ENCODE measurements around the gene TPCN1. TPM values are rescaled to one million over a fixed set of nuclear protein-coding genes. Genes with fewer than 3 reads are reported as not detected.

Gene TPCN1
- total and polyA plus RNA-seq, 2 experiments from 2014 or later = 16.9 to 32.1 TPM

GRCh38 chr12:113196990-113197389 lies 24.3 kb upstream of the TPCN1 start:
- no peak overlapping the region for H3K27ac ChIP-seq
- no peaks in the 10 kb centered on the region for H3K9me3 ChIP-seq (ENCODE audit: low read depth)
- no peak overlapping the region for H2AFZ ChIP-seq
- no peaks in the 10 kb centered on the region for H3K9me2 ChIP-seq (replicated peaks; ENCODE audit: insufficient read depth)
- no peaks in the 10 kb centered on the region for H3K4me1 ChIP-seq (ENCODE audit: insufficient read depth)
- TF ChIP-seq EZH2phosphoT487 (IDR thresholded peaks at IDR 0.05; ENCODE audit: low read depth, severe bottlenecking, unreplicated experiment) (no peak), EZH2 (IDR thresholded peaks at IDR 0.05; ENCODE audit: borderline replicate concordance) (no peak), CTCF (IDR thresholded peaks at IDR 0.05; ENCODE audit: poor library complexity) (peak; percentile 64)
- 20% methylated on average over 4 of the region's 4 CpGs for WGBS (ENCODE audit: low lambda C conversion rate, missing lambda C conversion rate)
- H4K20me1 ChIP-seq (ENCODE audit: insufficient read depth, poor library complexity, severe bottlenecking) = no peaks in the 10 kb centered on the region
- DNase-seq (ENCODE audit: low spot score) = peak; percentile 84
- no peaks in the 10 kb centered on the region for H3K79me2 ChIP-seq
- no peak overlapping the region for H3K4me2 ChIP-seq
- H3K36me3 ChIP-seq (replicated peaks; ENCODE audit: insufficient read depth, low read depth) = no peaks in the 10 kb centered on the region
- H3K27me3 ChIP-seq = no peaks in the 10 kb centered on the region
- H3K4me3 ChIP-seq = no peak overlapping the region

GRCh38 chr12:113197518-113198077 lies 23.7 kb upstream of the TPCN1 start:
- Histone ChIP-seq H2AFZ (no peak overlapping the region), H3K4me2 (no peak overlapping the region), H3K4me1 (ENCODE audit: insufficient read depth) (no peaks in the 10 kb centered on the region), H3K27me3 (no peaks in the 10 kb centered on the region), H3K9me2 (replicated peaks; ENCODE audit: insufficient read depth) (no peaks in the 10 kb centered on the region), H3K79me2 (no peaks in the 10 kb centered on the region), H3K36me3 (replicated peaks; ENCODE audit: insufficient read depth, low read depth) (no peaks in the 10 kb centered on the region), H3K9me3 (ENCODE audit: low read depth) (no peaks in the 10 kb centered on the region), H4K20me1 (ENCODE audit: insufficient read depth, poor library complexity, severe bottlenecking) (no peaks in the 10 kb centered on the region), H3K4me3 (no peak overlapping the region), H3K27ac (no peak overlapping the region)
- no peak for TF ChIP-seq EZH2 (IDR thresholded peaks at IDR 0.05; ENCODE audit: borderline replicate concordance)
- TF ChIP-seq EZH2phosphoT487 (IDR thresholded peaks at IDR 0.05; ENCODE audit: low read depth, severe bottlenecking, unreplicated experiment) = no peak
- TF ChIP-seq CTCF (IDR thresholded peaks at IDR 0.05; ENCODE audit: poor library complexity) = no peak
- 97% methylated on average over 8 of the region's 8 CpGs for WGBS (ENCODE audit: low lambda C conversion rate, missing lambda C conversion rate)
- no peak for DNase-seq (ENCODE audit: low spot score)

- Histone ChIP-seq H3K27me3 (no peaks in the 10 kb centered on the region), H3K79me2 (no peaks in the 10 kb centered on the region), H3K36me3 (replicated peaks; ENCODE audit: insufficient read depth, low read depth) (no peaks in the 10 kb centered on the region), H4K20me1 (ENCODE audit: insufficient read depth, poor library complexity, severe bottlenecking) (no peaks in the 10 kb centered on the region), H3K27ac (no peak overlapping the region), H2AFZ (no peak overlapping the region), H3K4me2 (no peak overlapping the region), H3K9me2 (replicated peaks; ENCODE audit: insufficient read depth) (no peaks in the 10 kb centered on the region), H3K4me3 (no peak overlapping the region), H3K4me1 (ENCODE audit: insufficient read depth) (no peaks in the 10 kb centered on the region), H3K9me3 (ENCODE audit: low read depth) (no peaks in the 10 kb centered on the region)
- no peak for TF ChIP-seq EZH2phosphoT487 (IDR thresholded peaks at IDR 0.05; ENCODE audit: low read depth, severe bottlenecking, unreplicated experiment)
- no peak for TF ChIP-seq EZH2 (IDR thresholded peaks at IDR 0.05; ENCODE audit: borderline replicate concordance)
- no peak for TF ChIP-seq CTCF (IDR thresholded peaks at IDR 0.05; ENCODE audit: poor library complexity)
- DNase-seq (ENCODE audit: low spot score) = no peak
- WGBS (ENCODE audit: low lambda C conversion rate, missing lambda C conversion rate) = 64% methylated on average over 1 of the region's 1 CpG
These were observed 23.0 kb upstream of the TPCN1 start for GRCh38 chr12:113198296-113198695.

Data from hepatocyte (in vitro differentiated cells).